ENCODE data around the gene ADAM19.

GRCh38 chr5:157584628-157585027, 9.1 kb upstream of the ADAM19 start:
- TF ChIP-seq, protein P1, sequence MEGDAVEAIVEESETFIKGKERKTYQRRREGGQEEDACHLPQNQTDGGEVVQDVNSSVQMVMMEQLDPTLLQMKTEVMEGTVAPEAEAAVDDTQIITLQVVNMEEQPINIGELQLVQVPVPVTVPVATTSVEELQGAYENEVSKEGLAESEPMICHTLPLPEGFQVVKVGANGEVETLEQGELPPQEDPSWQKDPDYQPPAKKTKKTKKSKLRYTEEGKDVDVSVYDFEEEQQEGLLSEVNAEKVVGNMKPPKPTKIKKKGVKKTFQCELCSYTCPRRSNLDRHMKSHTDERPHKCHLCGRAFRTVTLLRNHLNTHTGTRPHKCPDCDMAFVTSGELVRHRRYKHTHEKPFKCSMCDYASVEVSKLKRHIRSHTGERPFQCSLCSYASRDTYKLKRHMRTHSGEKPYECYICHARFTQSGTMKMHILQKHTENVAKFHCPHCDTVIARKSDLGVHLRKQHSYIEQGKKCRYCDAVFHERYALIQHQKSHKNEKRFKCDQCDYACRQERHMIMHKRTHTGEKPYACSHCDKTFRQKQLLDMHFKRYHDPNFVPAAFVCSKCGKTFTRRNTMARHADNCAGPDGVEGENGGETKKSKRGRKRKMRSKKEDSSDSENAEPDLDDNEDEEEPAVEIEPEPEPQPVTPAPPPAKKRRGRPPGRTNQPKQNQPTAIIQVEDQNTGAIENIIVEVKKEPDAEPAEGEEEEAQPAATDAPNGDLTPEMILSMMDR (IDR thresholded peaks at IDR 0.05) = no peak
- TF ChIP-seq POLR2A (IDR thresholded peaks at IDR 0.05) = no peak
